Bone marrow (tissue), 2 donors: ENCODE measurements around the gene COX7B2.

ENCODE experiments used
- DNase-seq, 2 donors: peaks; one replicate each; lab custom pipeline; 2025; lab: John Stamatoyannopoulos, UW

Gene COX7B2, protein sequence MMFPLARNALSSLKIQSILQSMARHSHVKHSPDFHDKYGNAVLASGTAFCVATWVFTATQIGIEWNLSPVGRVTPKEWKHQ

DNA sequence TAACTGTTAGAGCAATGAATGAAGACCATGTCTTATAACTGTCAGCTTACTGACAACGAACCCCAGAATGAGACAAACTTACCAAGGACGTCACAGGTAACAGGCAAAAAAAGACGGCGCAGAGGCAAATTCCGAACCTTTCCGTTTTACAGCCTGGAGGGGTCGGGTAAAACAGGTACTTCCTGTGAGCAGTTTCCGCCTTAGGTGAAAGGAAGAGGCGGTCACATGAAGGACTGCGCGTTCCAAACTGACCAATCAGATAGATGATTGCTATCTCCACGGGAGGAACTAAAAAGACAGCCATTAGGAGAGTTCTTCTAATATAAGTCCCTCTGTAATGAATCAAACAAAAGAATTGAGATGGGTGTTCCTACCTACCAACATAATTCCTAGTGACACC, at the start of gene COX7B2:
COX7B2 (minus strand) TSS at position 168 of the 400 bp plus-strand sequence. CDS start 174,053 bp downstream, outside the sequence.
- no peak for DNase-seq

DNA sequence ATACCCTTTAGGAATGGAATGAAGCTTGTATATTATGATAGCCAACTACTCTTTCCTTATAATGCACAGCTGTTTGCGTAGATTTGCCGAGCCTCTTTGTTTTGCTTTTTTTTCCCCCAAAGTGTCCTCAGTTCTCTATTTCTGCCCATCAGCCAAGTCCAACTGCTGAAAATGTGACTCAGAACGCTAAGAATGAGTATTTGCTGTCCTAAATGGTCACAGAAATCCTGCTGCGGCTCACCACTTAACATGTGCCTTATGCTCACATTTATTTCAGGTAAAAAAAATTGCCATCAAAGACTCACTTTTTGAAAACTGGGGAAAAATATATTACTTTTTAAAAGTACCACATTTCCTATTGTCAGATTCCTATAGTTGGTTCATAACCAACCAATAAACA, 47.4 kb upstream of the COX7B2 start:
- DNase-seq, result no peak

DNA sequence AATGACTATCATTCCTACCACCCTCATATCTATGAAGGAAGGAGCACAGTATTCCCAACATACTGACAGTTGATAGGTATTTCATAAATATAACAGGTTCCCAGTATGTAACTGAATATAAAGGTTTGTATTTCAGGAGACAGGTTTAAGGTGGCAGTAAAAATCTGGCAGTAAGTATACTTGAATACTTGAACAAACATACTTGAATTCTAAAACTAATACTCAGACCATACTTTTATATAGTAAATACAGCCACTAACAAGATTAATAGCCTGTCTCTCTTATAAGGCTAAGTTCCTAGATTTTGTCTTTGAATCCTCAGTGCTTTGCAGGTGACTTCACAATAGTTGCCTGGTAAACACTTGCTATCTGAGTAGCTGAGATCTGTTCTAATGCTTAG, 46.6 kb upstream of the COX7B2 start:
- no peak for DNase-seq

DNA sequence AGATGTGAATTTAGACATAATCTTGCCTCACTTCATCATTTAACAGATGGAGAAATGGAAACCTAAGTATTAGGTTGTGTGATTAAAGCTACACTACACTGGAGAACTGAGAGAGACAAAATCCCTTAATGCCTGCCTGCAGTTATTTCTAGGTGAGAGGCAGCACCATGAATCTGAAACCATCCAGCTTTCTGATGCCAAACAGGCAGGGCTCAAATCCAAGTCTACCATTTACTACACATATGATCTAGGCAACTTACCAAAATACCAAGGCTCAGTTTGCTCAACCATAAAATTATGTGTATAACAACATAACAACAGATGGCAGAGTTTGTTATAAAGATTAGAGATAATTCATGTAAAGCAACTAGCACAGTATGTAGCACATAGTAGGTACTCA, 45.6 kb upstream of the COX7B2 start:
- no peak for DNase-seq

DNA sequence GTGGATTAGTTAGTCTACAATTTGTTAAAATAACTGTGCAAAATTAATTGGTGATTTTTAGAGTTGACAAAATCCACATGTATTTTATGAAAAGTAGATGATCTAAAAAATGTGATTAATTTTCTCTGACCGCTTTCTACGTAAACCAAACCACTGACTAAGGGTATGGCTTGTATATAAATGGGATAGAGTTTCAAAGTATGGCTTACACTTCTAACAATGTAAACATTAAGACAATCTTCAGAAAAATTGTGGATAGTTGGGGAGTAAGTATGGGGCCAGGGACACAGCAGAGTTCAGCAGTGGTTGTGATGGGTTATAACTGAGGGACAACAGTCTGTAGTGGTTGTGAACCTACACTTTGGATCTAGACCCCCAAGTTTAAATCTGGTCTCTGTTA, 44.5 kb upstream of the COX7B2 start:
- DNase-seq, result no peak

DNA sequence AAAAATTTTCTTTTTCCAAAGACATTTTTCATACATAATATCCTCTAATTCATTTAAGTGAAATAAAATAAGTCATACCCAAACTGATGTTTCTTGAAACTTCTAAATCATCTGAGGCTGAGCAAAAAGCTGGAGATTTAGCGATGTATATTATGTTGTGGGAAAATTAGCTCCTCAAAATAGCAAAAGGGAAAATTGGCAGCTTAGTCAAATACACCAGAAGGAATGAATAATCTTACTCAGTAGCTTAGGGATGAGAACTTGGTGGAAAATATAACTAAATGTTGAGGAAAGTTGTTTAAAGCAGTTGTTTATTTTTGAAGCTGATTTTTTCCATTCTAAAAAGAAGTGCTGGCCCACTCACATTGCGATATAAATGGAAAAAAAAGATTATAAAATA, 43.4 kb upstream of the COX7B2 start:
- no peak for DNase-seq

DNA sequence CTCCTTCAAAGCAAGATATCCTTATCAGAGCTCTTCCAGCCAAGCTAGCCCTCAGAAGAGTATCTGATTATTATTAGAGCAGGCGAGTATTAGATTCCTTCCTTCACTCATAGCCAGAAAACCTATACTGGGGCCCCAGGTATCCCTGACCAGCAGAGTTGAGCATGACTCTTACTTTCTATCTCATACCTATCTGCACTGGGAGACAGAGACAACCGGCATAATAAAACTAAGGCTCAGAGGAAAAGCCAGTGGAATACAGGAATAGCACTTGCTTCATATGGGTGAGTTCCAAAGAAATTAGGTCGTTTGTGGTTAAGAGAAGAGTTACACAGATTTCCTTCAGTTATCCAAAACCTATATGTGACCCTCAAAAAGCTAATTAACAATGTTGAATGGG, 41.8 kb upstream of the COX7B2 start:
- DNase-seq, result no peak

DNA sequence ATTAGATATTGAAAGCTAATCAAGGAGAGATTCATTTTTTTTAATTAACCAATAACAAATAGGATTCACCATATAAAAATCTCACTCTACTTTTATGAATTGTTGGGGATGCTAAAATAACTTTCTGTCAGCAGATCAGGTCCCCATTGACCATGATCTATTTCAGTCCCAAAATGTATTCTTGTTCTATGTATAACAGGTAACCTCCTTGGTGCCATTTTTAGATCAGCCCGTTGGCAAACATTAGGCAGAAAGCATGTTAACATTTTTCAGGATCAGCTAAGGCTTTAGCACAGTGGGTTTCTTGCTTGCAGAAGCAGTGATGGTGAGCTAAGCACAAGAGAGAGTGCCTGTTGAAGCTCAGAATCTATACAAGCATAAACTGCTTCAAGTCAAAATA, 40.8 kb upstream of the COX7B2 start:
- DNase-seq, result no peak

DNA sequence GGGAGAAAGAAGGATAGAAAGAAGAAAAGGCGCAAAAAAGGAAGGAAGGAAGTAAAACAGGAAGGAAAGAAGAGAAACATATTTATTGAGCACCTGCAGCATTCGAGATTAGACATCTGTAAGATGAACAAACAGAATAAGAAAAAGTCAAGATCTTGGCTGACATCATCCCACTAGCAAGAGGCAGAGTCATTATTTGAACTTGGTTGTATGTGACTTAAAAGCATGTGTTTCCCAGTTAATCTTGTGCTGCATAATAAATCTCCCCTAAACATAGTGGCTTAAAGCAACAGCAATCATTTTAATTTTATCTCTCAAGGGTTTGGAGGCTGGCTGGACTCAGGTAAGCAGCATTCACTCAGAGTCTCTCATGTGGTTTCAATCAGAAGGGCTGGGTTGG, 38.5 kb upstream of the COX7B2 start:
- DNase-seq, result no peak

DNA sequence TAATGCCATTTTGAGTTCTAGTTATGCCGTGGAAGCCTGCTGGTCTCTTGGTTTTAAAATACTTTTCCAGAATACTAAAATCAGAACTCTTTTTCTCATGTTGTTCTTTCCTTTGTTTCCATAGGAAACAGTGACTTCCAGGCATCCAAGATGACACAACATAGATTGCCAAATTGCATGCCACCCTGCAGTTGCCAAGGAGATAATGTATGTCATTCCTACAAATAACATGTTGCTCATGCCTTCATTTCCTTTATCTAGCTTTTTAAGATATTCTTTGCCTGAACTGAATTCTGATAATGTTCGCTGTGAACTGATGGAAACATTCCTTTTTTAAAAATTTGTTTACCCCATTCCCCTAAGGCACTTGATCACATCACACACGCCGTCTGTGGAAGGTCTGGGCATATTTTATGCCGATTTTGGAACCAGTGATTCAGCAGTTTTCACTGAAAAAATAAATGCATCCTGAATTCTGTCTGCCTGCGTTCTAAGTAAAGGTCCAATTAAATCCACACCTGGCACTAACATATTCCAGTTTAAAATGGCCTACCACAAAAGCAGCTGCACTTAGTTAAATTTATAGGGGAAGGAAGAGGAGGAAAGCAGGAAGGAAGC, 38.0 kb upstream of the COX7B2 start:
- no peak for DNase-seq

DNA sequence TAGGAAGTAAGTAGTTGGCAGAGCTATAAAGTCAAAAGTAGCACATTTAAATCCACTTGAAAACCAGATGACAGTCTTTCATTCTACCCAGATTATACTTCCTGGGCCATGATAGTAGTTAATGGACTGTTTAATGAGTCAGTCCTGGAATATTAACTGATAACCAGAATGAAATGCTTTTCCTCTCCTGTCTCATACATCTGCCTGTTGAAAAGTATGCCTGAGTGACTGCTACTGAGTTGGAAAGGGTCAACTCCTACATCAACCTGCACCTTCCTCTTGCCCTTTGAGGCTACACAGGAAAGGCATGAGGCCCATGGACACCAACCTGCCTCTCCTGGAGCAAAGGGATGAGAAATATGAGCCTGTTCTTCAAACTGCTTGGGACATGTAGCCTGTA, 36.0 kb upstream of the COX7B2 start:
- no peak for DNase-seq

DNA sequence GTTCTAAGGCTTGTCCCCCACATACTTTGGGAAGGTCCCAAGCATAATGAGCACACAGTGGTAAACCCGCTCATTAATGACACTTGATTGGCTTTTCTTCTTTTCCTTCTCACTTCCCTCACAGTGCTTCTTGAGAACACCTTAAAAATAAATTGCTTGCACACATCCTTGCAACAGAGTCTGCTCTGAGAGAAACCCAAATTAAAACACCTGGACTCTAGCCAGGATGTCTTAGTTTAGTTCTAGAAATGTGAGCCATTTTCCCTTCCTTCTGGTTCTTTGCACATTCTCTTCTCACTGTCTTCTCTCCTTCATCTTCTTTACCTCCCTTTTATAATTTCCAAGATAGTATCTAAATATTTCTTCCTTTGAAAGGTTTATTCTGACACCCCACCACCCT, 35.3 kb upstream of the COX7B2 start:
- no peak for DNase-seq

DNA sequence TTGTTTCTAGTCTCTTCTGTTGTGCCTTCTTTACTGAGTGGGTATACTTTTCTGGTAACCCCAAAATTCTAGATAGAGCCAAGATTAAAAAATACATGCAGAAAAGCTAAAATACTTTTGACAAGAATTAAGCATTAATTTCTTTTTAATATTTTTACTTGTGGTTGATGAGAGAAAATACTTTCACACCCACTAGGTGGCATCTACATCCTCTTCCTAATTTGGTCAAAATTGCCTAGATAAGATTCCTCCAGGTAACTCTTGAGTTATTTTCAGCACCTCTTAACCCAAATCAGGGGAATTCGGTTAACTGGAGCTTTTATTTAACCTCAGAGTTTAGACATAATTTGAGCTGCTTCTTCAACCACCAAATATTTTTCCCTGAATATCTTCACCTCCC, 28.4 kb upstream of the COX7B2 start:
- DNase-seq, result no peak

DNA sequence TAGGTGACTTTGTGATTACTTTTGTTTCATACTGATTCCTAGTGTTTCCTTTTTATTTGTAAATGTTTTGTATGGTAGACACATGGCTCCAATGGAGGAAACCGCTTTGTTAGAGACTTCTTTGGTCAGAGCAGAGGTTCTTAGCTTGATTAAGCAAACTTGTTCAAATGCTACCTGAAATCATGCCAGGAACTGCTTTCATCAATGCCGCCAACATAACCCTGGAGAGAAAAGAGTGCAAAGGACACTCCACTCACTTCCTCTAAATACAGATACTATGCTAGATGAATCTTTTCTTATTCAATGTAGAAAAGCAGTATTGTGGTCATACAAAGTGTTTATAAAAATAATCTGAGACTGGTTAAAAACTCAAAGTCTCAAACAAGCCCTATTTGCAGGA, 25.7 kb upstream of the COX7B2 start:
- no peak for DNase-seq

DNA sequence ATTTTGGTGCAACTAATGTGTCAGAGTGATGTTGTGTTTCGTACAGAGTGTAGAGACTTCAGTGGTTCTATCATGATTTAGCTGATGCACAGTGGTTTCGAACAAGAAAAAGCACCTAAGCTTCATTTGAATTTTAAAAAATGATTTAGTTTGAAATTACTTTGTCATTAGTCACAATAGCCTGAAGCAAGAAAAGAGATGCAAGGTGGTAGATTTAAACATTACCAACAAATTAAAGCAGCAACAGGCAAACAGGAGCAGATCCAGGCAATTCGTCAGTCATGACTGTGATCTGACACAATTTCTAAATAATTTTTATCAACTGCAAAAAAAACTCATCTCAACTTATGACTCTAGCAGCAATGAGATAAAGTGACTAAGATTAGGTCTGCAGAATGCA, 24.6 kb upstream of the COX7B2 start:
- no peak for DNase-seq

DNA sequence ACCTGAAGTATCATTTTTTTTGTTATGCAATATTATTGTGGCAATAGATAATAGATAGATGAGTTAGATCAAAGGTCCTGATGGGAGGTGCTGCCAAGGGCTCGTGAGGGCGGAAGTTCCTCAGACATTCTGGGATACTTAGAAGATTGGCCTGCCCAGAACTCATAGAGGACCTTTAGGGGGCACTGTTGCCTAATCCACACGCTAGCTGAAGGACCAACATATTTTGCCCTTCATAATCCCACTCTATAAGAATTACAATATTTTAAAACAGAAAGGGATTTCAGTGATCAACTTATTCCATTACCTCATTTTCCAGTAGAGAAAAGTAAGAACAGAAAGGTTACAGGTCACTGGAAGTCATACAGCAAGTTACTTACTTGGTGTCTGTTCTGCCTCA, 22.9 kb upstream of the COX7B2 start:
- no peak for DNase-seq

DNA sequence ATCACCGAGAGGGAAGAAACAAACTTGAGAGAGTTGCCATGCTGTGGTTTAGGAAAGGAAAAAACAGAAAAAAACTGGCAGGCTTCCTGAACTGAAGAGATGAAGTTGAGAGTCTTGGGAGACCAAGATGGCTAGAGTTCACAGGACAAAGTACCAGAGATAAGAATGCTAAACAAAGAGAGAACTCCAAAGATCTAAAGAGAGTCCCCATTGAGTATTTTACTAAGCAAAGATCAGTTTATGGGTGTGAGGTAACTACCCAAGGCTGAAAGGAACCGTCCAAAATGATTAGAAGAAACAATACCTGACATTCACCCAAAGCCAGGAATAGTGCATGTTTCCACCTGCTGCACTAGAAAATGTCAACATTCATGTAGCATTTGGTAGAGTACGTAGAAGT, 21.8 kb upstream of the COX7B2 start:
- no peak for DNase-seq

DNA sequence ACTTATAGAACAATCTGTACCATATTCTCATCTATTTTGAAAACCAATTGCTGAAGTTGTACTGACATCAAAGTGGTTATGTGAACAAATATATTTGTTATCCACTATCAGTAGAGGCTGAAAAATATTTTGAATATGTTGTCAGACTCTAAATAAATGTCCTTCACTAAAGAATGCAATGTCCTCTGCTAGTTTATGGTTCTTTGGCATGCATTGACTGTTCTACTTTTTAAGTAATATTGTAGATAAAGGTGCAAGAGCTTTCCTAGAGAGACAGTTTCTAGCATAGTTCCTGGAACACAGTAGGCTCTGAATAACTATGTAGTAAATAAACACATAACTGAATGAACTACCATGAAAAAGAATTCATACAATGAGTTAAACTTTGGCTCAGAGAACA, 18.2 kb upstream of the COX7B2 start:
- no peak for DNase-seq

DNA sequence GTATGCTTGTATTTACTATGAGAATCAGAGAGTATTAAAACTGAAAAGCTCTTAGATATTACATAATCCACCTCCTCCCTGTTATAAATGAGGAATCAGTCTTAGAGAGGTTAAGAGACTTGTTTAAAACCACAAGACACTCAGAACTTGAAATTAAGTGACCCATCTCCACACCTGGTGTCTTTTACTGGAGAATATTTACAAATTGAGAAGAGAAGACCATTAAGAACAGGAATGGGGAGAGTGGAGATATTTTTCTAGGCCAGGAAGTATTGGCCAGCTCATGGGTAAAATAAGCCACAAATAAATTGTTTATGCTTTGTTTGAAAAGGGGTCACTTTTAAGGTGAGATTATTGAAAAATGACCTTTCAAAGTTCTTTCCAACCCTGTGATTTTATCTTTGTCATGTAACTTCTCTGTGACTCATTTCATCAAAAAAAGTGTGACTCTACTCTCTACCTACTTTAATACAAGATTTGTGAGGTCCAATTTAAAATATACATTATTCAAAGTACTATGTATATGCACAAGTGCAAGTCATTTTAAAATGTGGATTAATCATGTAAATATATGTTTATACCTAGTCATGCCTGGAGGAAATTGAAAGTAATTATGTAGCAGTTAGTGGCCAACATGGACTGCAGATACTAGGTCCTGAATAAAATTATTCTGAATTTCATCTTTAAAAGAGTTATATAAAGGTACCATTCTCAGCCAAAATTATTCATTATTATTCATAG, 15.9 kb upstream of the COX7B2 start:
- no peak for DNase-seq

DNA sequence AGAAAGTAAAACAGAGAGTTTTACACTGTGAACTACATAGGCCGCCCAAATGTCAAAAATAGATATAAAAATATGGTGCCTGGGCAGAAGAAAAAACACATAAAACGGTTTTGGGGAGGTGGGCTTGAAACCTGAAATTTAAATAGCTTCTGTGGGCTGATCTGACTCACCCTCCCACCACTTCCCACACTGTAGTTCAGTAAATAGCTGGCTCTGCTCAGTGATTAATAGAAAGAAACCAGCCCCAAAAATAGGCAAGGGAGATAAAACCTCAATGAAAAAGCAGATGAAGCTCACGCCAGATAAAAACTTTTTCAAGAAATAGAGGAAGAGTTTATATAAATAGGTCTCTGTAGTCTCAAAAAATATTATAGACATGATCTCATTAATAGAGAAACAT, 13.2 kb upstream of the COX7B2 start:
- no peak for DNase-seq

DNA sequence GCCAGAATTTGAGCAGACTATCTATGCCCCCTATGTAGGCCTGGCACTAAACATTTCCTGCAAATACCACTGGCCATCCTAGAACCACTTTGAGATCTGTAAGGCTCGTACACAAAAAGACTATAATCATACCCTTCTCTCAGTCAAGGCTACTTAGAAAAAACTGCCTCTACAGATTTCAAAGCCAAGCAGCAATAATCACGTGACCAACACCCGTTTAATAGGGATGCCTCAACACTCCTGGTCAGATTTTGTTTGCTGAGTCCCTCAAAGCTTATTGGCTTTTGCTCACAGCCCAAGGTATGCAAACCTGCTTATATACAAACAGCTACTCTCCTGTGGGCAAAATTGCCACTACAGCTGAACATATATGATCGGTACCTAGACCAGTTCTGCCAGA, 897 bp downstream of the COX7B2 start:
- no peak for DNase-seq

DNA sequence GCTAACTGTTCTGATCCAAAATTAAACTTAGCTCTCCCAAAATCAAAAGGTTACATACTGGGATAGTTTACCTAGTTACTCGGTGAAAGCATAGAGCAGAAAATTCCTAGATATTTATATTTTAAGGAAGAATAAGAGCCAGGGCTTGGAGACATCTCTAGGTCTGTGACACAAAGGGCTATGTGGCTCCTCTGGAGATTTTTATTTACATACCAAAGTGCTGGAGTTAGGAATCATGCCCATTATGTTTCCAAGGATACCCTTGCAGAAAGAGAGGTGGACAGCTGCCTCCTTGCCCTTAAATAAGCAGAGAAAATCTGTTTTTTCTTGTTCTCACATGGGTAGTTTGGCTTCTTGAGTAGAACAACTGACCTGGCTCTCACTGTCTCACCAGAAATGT, 9.0 kb downstream of the COX7B2 start:
- DNase-seq, result no peak

DNA sequence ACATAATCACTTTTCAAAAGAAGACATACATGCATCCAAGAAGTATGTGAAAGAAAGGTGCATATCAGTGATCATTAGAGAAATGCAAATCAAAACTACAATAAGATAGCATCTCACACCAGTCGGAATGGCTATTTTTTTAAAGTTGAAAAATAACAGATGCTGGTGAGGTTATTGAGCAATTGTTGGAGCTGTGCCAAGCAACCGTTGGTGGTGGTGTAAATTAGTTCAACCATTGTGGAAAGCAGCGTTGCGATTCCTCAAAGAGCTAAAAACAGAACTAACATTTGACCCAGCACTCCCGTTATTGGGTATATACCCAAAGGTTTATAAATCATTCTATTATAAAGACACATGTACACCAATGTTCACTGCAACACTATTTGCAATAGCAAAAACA, 14.2 kb downstream of the COX7B2 start:
- DNase-seq, result no peak

DNA sequence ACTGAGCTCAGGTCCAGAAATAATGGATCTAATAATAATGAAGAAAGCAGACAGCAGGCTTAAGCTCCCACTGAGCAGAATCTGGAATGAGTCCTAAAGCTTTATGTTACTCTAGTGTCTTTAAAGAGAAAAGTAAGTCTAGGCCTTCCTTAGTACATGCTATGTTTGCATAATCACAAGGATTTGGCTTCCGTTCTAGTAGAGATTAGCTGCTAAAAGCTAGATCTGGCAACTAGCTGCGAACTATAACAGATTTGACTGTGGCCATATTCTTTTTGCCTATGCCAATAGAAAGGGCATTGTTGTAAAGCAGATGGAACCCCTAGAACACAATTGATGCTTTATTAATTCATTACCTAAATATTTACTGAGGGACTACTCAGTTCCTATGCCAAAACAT, 19.0 kb downstream of the COX7B2 start:
- DNase-seq, result no peak
